ENCODE results near the gene MLXIPL. TPM values are rescaled to one million over a fixed set of nuclear protein-coding genes. Genes with fewer than 3 reads are reported as not detected.
A peak's percentile ranks its signal among the peaks of the same experiment; 100 is the strongest.

Gene MLXIPL, protein sequence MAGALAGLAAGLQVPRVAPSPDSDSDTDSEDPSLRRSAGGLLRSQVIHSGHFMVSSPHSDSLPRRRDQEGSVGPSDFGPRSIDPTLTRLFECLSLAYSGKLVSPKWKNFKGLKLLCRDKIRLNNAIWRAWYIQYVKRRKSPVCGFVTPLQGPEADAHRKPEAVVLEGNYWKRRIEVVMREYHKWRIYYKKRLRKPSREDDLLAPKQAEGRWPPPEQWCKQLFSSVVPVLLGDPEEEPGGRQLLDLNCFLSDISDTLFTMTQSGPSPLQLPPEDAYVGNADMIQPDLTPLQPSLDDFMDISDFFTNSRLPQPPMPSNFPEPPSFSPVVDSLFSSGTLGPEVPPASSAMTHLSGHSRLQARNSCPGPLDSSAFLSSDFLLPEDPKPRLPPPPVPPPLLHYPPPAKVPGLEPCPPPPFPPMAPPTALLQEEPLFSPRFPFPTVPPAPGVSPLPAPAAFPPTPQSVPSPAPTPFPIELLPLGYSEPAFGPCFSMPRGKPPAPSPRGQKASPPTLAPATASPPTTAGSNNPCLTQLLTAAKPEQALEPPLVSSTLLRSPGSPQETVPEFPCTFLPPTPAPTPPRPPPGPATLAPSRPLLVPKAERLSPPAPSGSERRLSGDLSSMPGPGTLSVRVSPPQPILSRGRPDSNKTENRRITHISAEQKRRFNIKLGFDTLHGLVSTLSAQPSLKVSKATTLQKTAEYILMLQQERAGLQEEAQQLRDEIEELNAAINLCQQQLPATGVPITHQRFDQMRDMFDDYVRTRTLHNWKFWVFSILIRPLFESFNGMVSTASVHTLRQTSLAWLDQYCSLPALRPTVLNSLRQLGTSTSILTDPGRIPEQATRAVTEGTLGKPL
- polyA plus RNA-seq (2013, experiment 1 of 2), result 0.44 TPM
- 0.46 TPM for polyA plus RNA-seq (2013, experiment 2 of 2)

DNA sequence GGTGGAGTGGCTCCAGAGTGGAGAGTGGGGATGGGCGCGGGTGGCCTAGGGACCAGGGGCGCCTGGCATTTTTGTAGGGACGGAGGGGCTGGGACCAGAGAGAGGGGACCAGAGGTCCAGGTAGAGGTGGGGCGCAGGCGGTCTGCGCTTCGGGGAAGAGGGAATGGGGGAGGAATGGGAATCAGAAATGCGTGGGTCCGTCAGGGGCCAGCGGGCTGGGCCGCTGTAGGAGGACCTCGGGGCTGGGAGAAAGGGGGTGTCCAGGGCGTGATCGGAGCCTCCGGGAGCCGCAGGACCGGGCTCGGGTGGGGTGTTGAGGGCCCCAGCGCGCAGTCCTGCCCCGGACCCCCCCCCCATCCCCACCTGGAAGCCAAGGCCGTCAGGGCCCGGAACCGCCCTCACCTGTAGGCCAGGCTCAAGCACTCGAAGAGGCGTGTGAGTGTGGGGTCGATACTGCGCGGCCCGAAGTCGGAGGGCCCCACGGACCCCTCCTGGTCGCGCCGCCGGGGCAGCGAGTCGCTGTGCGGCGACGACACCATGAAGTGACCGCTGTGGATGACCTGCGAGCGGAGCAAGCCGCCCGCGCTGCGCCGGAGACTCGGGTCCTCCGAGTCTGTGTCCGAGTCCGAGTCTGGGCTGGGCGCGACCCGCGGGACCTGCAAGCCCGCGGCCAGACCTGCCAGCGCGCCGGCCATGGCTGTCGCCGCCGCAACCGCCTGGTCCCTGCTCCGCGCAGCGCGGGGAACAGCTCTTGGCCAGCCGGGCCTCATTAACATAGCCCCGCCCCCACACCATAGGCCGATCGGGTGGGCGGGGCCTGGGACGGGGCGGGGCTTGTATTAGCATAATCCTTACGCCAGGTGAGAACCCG, at the start of gene MLXIPL:
Gene MLXIPL (minus strand): TSS at position 725 of the 871 bp plus-strand sequence. CDS start 30 bp downstream, at position 695.
- Histone ChIP-seq H3K4me1 (ENCODE audit: control insufficient read depth, insufficient read depth, low read length, poor library complexity, severe bottlenecking) (peaks cover 10% of the 10 kb centered on the region), H3K27ac (ENCODE audit: low read depth, low read length, severe bottlenecking) (no peak within 1 kb of the TSS), H3K36me3 (ENCODE audit: control insufficient read depth, insufficient read depth, low read length) (no peaks in the 10 kb centered on the region), H3K9me3 (ENCODE audit: control insufficient read depth, low read length) (no peaks in the 10 kb centered on the region), H3K4me3 (ENCODE audit: extremely low read depth, insufficient read depth, low read length, poor library complexity, severe bottlenecking) (peak within 1 kb of the TSS; percentile 43)
- WGBS, 2 experiments (ENCODE audit: insufficient coverage in 2 of 2), result 1 to 2% methylated on average over 45 to 67 of the region's 80 CpGs

DNA sequence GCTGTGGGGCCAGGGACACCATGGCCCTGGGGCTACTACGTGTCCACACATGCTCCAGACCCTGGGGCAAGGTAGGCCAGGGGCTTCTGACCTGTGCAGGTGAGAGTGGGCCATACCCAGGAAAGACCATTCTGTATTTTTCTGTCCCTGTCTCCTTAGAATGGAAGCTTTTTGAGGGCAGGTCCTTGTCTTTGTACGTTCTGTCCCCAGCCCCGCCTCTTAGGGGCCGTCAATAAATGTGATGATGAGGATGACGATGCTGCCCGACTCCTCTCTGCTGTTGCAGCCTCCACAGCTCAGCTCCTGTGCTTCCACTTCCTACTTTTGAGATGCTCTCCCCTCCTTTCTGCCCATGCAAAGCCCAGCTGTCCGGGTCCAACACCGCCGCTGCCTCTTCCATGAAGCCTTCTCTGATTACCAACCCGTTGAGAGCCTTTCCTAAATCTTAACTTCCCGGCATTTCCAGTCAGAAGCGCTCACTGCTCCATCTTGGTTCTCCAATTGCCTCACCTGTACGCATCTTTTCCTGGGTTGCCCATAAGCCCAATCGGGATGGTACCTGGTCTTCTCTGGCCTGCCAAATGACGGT, 47.6 kb upstream of the MLXIPL start:
- H3K4me3 ChIP-seq (ENCODE audit: extremely low read depth, insufficient read depth, low read length, poor library complexity, severe bottlenecking), result no peak overlapping the region
- no peak overlapping the region for H3K27ac ChIP-seq (ENCODE audit: low read depth, low read length, severe bottlenecking)
- H3K9me3 ChIP-seq (ENCODE audit: control insufficient read depth, low read length), result no peaks in the 10 kb centered on the region
- H3K36me3 ChIP-seq (ENCODE audit: control insufficient read depth, insufficient read depth, low read length), result no peaks in the 10 kb centered on the region
- WGBS, 2 experiments (ENCODE audit: insufficient coverage in 2 of 2), result 92 to 97% methylated on average over 9 to 13 of the region's 15 CpGs
- no peaks in the 10 kb centered on the region for H3K4me1 ChIP-seq (ENCODE audit: control insufficient read depth, insufficient read depth, low read length, poor library complexity, severe bottlenecking)

DNA sequence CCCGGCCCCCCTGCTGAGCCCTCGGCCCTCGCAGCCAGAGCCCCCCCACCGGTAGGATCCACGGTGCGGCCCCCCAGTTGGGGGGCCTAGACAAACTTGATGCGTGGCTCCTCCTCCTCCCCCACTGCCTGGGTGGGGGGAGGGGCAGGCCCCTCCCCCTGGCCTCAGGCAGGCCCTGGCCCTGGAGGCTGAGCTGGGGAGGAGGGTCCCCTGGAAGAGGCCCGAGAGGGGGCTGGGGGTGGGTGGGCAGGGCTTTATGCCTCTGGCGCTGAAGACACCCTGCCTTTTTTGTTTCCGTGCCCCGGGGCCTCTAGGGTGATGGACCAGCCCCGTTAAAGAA, 47.0 kb upstream of the MLXIPL start:
- H3K9me3 ChIP-seq (ENCODE audit: control insufficient read depth, low read length), result no peaks in the 10 kb centered on the region
- 63 to 64% methylated on average over 3 to 4 of the region's 12 CpGs for WGBS, 2 experiments (ENCODE audit: insufficient coverage in 2 of 2)
- no peaks in the 10 kb centered on the region for H3K36me3 ChIP-seq (ENCODE audit: control insufficient read depth, insufficient read depth, low read length)
- no peaks in the 10 kb centered on the region for H3K4me1 ChIP-seq (ENCODE audit: control insufficient read depth, insufficient read depth, low read length, poor library complexity, severe bottlenecking)
- no peak overlapping the region for H3K4me3 ChIP-seq (ENCODE audit: extremely low read depth, insufficient read depth, low read length, poor library complexity, severe bottlenecking)
- no peak overlapping the region for H3K27ac ChIP-seq (ENCODE audit: low read depth, low read length, severe bottlenecking)

DNA sequence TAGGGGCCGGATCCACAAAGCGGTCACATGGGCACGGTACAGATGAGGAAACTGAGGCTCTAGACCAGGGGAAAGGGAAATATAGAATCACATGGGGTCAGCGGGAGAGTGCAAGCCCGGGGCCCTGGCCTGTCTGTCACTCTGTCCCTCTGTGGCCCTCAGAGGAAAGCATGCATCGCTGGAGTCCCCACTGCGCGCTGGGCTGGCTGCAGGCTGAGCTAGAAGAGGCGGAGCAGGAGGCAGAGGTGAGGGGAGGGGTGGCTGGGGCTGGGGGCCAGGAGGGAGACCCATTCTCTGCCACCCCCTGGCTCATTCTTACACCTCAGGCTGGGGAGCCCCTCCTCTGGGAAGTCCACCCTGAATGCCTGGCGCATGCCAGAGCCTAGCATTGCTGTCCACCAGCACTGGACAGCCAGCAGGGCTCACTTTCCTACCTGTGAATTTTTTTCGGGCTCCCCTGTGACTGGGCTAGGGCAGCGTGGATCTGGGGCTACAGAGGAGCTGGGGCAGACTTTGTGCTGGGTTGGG, 45.6 kb upstream of the MLXIPL start:
- Histone ChIP-seq H3K9me3 (ENCODE audit: control insufficient read depth, low read length) (no peaks in the 10 kb centered on the region), H3K4me3 (ENCODE audit: extremely low read depth, insufficient read depth, low read length, poor library complexity, severe bottlenecking) (no peak overlapping the region), H3K36me3 (ENCODE audit: control insufficient read depth, insufficient read depth, low read length) (no peaks in the 10 kb centered on the region), H3K27ac (ENCODE audit: low read depth, low read length, severe bottlenecking) (no peak overlapping the region), H3K4me1 (ENCODE audit: control insufficient read depth, insufficient read depth, low read length, poor library complexity, severe bottlenecking) (no peaks in the 10 kb centered on the region)
- WGBS, 2 experiments (ENCODE audit: insufficient coverage in 2 of 2), result 71 to 85% methylated on average over 7 to 12 of the region's 12 CpGs

DNA sequence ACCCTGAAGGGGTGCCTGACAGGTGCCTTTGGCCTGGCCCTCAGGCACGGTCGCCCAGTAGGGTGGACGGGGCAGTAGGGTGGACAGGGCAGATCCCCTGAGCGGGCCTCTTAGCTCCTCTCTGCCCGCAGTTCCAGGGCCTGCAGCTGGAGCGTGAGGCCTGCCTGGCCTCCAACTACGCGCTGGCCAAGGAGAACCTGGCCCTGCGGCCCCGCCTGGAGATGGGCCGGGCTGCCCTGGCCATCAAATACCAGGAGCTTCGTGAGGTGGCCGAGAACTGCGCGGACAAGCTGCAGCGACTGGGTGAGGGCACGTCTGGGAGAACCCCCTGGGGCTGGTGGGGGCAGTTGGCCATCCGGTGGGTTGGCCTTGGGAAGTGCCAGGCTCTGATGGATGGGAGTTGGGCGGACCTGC, 45.0 kb upstream of the MLXIPL start:
- H3K36me3 ChIP-seq (ENCODE audit: control insufficient read depth, insufficient read depth, low read length), result no peaks in the 10 kb centered on the region
- H3K4me1 ChIP-seq (ENCODE audit: control insufficient read depth, insufficient read depth, low read length, poor library complexity, severe bottlenecking), result no peaks in the 10 kb centered on the region
- WGBS, 2 experiments (ENCODE audit: insufficient coverage in 2 of 2), result 83% methylated on average over 16 to 19 of the region's 19 CpGs
- H3K9me3 ChIP-seq (ENCODE audit: control insufficient read depth, low read length), result no peaks in the 10 kb centered on the region
- no peak overlapping the region for H3K4me3 ChIP-seq (ENCODE audit: extremely low read depth, insufficient read depth, low read length, poor library complexity, severe bottlenecking)
- no peak overlapping the region for H3K27ac ChIP-seq (ENCODE audit: low read depth, low read length, severe bottlenecking)

DNA sequence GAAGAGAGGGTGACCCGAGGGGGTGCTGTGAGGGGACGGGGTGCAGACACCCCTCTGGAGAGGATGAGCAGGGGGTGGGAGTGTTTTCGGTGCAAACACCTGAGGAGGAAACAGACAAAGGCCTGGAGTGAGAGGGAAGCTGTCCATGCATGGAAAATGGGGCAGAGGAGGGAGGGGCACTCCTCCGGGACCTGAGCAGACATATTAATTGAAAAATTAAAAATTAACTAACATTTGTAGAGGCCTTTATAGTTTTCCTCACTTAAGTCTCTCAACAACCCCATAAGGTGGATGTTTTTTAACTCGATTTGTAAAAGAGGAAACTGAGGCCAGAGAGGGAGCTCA, 44.5 kb upstream of the MLXIPL start:
- Histone ChIP-seq H3K4me3 (ENCODE audit: extremely low read depth, insufficient read depth, low read length, poor library complexity, severe bottlenecking) (peak overlapping the region; percentile 49), H3K4me1 (ENCODE audit: control insufficient read depth, insufficient read depth, low read length, poor library complexity, severe bottlenecking) (no peaks in the 10 kb centered on the region), H3K27ac (ENCODE audit: low read depth, low read length, severe bottlenecking) (no peak overlapping the region), H3K36me3 (ENCODE audit: control insufficient read depth, insufficient read depth, low read length) (no peaks in the 10 kb centered on the region), H3K9me3 (ENCODE audit: control insufficient read depth, low read length) (no peaks in the 10 kb centered on the region)
- WGBS, 2 experiments (ENCODE audit: insufficient coverage in 2 of 2), result 65 to 70% methylated on average over 2 to 3 of the region's 5 CpGs

DNA sequence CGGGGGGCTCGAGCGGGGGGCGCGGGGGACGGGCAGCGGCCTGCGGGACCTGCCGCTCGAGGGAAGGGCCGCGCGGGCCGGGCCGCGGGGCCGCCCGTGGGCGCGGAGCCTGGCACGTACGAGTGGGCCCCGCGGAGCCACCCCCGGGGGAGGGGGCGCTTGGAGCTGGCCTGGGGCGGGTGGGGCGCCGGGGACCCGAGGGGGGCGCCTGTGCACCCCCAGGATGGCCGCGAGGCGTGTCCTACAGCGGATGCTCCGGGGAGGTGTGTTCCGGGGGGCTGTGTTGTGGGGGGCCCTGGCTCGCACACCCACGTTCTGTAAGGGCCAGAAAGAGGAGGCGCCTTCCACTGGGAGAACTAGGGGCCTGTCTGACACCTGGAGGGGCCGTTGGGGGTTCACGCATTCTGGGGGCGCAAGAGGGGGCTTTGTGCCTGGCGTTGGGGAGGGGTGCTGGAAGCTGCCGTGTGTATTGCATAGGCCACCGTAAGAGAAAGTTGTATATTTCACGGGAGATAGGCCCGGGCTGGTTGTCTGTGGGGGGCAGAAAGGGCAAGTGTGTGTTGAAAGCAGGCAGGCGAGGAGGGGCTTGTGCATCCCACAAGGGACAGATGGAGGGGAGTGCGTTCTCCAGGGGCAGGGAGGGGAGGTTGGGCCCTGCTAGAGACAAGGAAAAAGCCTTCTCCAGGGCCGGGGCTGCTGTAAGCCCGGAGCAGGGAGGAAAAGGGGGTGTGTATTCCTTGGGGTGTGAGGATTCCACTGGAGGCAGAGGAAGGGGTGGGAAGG, 44.0 kb upstream of the MLXIPL start:
- Histone ChIP-seq H3K36me3 (ENCODE audit: control insufficient read depth, insufficient read depth, low read length) (no peaks in the 10 kb centered on the region), H3K4me1 (ENCODE audit: control insufficient read depth, insufficient read depth, low read length, poor library complexity, severe bottlenecking) (no peaks in the 10 kb centered on the region), H3K9me3 (ENCODE audit: control insufficient read depth, low read length) (no peaks in the 10 kb centered on the region), H3K4me3 (ENCODE audit: extremely low read depth, insufficient read depth, low read length, poor library complexity, severe bottlenecking) (peak overlapping the region; percentile 49), H3K27ac (ENCODE audit: low read depth, low read length, severe bottlenecking) (no peak overlapping the region)
- 19 to 30% methylated on average over 13 to 19 of the region's 52 CpGs for WGBS, 2 experiments (ENCODE audit: insufficient coverage in 2 of 2)

DNA sequence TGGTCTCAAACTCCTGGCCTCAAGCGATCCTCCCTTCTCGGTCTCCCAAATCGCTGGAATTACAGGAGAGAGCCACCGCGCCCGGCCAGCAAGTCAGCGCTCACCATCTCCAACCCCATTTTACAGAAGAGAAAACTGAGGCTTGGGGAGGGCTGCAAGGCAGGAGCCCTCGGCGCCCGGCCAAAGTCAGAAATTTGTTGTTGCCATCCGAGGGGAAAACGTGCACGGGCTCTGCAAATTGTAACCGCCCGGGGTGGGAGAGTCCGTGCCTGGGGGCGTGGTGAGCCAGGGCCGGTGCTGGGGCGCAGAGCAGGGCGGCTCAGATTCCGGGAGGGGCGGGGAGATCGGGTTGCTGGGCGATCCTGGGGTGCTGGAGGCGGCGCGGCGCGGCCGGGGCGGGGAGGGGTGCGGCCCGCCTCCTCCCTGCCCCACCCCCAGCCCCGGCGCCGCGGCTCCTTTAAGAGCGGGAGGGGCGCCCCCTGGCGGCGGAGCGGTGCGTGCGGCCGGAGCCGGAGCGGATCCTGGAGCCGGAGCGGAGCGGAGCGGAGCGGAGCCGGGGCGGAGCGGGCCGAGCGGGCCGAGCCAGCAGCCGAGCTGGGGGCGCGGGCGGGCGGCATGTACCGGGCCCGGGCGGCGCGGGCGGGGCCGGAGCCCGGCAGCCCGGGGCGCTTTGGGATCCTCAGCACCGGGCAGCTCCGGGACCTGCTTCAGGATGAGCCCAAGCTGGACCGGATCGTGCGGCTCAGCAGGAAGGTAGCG, 43.2 kb upstream of the MLXIPL start, which contains the start of gene VPS37D:
Gene VPS37D (plus strand): TSS at position 488 of the 759 bp plus-strand sequence. CDS start 128 bp downstream, at position 616.
- no peaks in the 10 kb centered on the region for H3K36me3 ChIP-seq (ENCODE audit: control insufficient read depth, insufficient read depth, low read length)
- no peak within 1 kb of the TSS for H3K27ac ChIP-seq (ENCODE audit: low read depth, low read length, severe bottlenecking)

DNA sequence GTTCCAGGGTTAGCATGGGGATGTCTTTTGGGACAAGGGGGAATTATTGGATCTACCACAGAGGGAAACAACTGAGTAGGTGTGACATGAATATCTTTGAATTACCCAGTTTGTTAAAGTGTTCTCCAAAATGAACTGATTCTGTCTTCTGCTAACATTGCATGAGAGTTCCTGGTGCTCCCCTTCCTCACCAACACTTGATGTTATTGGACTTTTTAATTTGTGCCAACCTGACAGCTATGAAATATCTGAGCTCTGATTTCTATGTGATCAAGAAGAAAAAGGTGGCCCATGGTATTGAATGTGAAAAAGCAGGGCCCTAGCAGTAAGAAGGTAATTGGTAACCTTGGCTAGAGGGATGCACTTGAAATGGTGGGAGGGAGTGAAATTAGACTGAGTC, 38.7 kb upstream of the MLXIPL start:
- no peaks in the 10 kb centered on the region for H3K36me3 ChIP-seq (ENCODE audit: control insufficient read depth, insufficient read depth, low read length)
- H3K4me3 ChIP-seq (ENCODE audit: extremely low read depth, insufficient read depth, low read length, poor library complexity, severe bottlenecking), result no peak overlapping the region
- no peaks in the 10 kb centered on the region for H3K4me1 ChIP-seq (ENCODE audit: control insufficient read depth, insufficient read depth, low read length, poor library complexity, severe bottlenecking)
- H3K9me3 ChIP-seq (ENCODE audit: control insufficient read depth, low read length), result peaks cover 8% of the 10 kb centered on the region
- H3K27ac ChIP-seq (ENCODE audit: low read depth, low read length, severe bottlenecking), result no peak overlapping the region

More for the DNA sequence above, 43.2 kb upstream of the MLXIPL start, which contains the start of gene VPS37D:
- Histone ChIP-seq H3K4me3 (ENCODE audit: extremely low read depth, insufficient read depth, low read length, poor library complexity, severe bottlenecking) (peak within 1 kb of the TSS; percentile 49), H3K4me1 (ENCODE audit: control insufficient read depth, insufficient read depth, low read length, poor library complexity, severe bottlenecking) (no peaks in the 10 kb centered on the region), H3K9me3 (ENCODE audit: control insufficient read depth, low read length) (peaks cover 7% of the 10 kb centered on the region)
- 4 to 11% methylated on average over 30 to 38 of the region's 79 CpGs for WGBS, 2 experiments (ENCODE audit: insufficient coverage in 2 of 2)
